GM18498 (cell line): ENCODE results near the gene RASGEF1C.
"Not testable (repeated sequence)": the region's sequence is repeated elsewhere in the genome, so short reads cannot be mapped to it uniquely, and the experiment has no call there.

Source experiments
- ATAC-seq: cut with Tn5 transposase; IDR thresholded peaks from one replicate; pipeline ENCODE4 v1.9.1; 2021; ENCODE audit warnings: mild to moderate bottlenecking, moderate library complexity; ENCODE audit not compliant: unreplicated experiment

The RASGEF1C gene

DNA sequence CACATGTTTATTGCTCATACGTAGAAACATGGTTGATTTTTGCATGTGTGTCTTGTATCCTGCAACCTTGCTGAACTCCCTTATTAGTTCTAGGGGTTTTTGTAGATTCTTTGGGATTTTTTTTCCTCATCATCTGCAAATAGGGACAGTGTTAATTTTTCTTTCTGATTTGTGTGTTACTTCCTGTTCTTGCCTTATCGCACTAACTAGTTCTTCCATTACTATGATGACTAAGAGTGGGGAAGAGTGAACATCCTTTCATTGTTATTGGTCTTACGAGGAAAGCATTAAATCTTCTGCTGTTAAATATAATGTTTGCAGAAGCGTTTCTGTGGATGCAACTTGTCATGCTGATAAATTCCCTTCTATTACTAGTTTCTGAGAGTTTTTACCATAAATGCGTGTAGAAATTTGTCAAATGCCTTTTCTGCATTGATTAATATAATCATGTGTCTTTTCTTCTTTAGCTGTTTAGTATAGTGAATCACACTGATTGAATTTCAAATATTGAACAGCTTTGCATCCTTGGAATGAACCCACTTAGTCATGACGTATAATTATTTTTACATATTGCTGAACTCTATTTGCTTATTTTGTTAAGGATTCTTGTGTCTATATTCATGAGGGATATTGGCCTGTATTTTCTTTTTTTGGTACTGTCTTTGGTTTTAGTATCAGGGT, 105.4 kb downstream of the RASGEF1C start:
- no peak for ATAC-seq

DNA sequence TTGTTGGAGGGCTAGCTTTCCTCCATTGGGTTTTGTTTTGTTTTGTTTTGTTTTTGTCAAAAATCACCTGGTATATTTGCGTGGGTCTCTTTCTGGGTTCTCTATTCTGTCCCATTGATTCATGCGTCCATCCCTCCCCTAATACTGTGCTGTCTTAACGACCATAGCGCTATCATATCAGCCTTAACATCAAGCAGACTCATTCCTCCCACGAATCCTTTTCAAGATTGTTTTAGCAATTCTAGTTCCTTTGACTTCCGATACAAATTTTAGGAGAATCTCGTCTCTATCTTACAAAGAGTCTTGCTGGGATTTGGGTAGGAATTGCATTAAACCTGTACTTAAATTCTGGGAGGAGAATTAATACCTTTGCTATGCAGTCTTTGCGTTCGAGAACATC, 106.4 kb downstream of the RASGEF1C start:
- no peak for ATAC-seq

GRCh38 chr5:180101451-180102105, 107.4 kb downstream of the RASGEF1C start:
- no peak for ATAC-seq

GRCh38 chr5:180100621-180101450, 108.2 kb downstream of the RASGEF1C start:
- no peak for ATAC-seq

- ATAC-seq, result no peak
These were observed 109.0 kb downstream of the RASGEF1C start for GRCh38 chr5:180099733-180100611.

DNA sequence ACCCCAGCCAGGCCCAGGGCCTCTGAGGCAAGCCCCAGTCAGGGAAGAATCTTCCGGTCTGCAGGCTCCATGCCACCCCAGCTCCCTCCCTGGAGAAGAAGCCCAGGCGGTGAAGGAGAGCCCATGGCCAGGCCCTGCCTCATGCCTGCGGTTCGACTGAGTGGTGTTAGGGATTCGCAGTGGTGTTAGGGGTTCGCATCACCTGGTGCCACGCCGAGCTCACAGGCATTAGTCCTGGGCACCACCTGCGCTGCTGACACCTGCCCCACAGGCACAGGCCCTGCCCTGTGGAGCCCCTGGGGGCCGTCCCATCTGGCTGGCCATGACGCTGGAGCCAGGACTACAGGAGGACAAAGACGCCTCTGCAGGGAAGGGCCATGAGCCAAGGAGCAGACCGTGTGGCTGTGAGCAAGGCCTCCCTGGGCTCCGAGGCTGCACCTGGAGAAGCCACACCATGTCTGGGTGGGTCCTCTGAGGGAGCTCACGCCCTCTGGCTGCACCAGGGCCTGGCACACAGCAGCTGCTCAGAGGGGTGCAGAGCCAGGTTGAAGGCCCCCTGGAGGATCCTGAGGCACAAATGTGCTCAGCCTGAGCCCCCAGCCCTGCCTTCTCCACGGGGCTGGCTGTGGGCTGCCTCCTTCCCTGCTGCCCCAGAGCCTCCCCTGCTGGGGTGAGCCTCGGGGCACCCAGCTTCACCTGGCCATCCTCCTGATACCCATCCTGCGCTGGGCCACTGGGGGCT, 109.8 kb downstream of the RASGEF1C start:
- no peak for ATAC-seq

DNA sequence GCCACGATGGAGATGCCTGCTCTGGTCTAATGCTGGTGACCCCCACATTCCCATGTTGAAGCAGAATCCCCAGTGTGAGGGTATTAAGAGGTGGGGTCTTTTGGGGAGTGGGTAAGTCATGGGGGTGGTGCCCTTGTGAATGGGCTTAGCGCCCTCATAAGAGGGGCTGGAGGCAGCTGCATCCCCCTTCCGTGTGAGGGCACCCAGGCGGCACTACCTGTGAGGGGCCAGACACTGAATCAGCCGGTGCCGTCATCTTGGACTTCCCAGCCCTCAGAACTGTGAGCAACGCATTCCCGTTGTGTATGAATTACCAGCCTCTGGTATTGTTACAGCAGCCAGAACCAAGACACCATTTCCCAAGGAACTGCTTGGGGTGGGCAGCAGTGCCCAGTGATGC, 110.5 kb downstream of the RASGEF1C start:
- no peak for ATAC-seq

DNA sequence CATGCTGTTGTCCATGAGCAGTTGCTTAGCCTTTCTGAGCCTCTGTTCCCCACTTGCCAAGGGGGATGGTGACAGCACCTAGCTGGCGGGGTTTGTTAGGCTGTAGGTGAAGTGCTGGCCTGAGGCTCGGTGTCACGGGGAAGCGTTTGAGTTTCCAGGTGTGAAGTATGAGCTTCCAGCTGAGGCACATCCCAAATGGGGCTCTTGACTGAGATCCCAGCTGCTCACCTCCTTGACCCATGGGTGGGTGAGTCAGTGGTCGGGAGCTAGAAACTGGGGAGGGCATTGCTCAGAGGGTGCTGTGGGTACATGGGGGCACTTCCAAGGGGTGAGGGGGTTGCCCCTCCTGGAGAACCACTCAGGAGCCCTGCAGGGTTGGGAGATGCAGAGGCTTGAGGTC, 111.1 kb downstream of the RASGEF1C start:
- no peak for ATAC-seq

- no peak for ATAC-seq
These were observed 111.7 kb downstream of the RASGEF1C start for GRCh38 chr5:180097163-180097894.

DNA sequence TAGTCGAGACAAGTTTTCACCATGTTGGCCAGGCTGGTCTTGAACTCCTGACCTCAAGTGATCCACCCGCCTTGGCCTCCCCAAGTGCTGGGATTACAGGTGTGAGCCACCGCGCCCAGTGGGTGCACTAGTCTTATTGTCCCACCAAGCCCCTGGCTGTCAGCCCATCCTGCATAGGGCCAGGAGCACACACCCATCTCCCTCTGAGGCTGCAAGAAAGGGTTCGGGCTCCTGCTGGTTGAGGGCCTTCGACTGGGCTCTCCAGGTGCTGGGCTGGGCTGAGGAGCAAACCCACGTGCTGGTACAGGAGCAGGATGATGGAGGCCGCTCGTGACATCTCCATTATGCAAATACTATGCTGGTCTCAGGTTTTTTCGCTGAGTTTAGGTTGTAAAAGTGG, 112.4 kb downstream of the RASGEF1C start:
- ATAC-seq, result no peak

- no peak for ATAC-seq
These were observed 113.5 kb downstream of the RASGEF1C start for GRCh38 chr5:180095545-180095944.

DNA sequence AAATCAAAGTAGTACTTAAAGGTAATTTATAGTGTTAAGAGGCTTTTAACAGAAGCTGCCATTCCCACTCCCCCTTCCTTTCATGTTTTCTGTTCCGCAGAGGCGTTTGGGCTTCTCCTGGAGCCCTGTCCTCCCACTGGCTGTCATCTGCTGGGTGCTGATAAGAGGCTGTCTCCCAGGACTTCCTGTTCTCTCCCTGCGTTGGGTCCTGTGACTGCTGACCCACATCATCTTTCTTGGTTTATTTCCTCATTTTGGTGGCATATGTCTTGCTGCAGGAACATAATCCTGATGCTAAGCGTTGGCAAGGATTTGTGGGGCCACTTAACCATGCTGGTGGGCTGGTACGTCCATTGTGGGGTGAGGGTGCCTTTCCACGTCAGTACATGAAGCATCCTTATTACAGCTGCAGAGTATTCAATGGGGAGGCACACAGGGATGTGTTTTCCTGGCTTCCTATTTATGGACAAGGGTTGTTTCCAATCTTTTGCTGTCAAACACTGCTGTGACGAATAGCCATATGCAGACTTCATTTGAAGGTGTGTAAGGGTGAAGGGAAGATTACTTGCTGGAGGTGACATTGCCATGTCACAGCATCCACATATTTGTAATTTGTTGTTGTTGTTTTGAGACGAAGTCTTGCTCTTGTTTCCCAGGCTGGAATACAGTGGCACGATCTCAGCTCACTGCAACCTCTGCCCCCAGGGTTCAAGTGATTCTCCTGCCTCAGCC, 115.2 kb downstream of the RASGEF1C start:
- ATAC-seq, result no peak

GRCh38 chr5:180093241-180093640, 115.8 kb downstream of the RASGEF1C start:
- ATAC-seq, result no peak

- ATAC-seq, result no peak
These were observed 118.1 kb downstream of the RASGEF1C start for GRCh38 chr5:180090769-180091546.

GRCh38 chr5:180090098-180090768, 118.8 kb downstream of the RASGEF1C start:
- ATAC-seq, result no peak

- ATAC-seq, result not testable (repeated sequence)
These were observed 119.4 kb downstream of the RASGEF1C start for GRCh38 chr5:180089628-180090027.

DNA sequence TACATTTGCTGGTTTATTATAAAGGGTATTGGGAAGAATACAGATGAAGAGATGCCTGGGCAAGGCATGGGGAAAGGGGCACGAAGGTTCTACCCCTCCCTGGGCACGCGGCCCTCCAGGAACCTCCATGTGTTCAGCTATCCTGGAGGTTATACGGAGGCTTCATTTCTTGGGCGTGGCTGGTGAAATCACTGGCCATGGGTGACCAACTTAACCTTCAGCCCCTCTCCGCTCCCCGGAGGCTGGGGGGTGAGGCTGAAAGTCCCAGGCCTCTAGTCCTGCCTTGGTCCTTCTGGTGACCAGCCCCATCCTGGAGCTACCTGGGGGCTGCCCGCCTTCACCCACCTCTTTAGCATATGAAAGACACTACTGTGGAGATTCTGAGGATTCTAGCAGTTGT, 120.5 kb downstream of the RASGEF1C start:
- no peak for ATAC-seq
